WTC11 (cell line): ENCODE data around the gene ERICH6B. TPM values are rescaled to one million over a fixed set of nuclear protein-coding genes. Genes with fewer than 3 reads are reported as not detected.

Experiments used
- ATAC-seq: fragments of 200-7000 bp; cut with Tn5 transposase; 2 replicates; pipeline ENCODE4 v1.10.0; 2021; ENCODE audit warnings: mild to moderate bottlenecking, moderate library complexity
- CTCF ChIA-PET: fragments of 300-600 bp; sonication (Branson Sonifier 250); formaldehyde crosslinking; loops from one replicate; lab custom pipeline; 2021; ENCODE audit warnings: antibody characterized with exemption; lab: Charles Lee
- POLR2A ChIA-PET: fragments of 350-600 bp; sonication (Branson Sonifier 250); formaldehyde crosslinking; loops from one replicate; lab custom pipeline; 2021; ENCODE audit warnings: antibody characterized with exemption; lab: Charles Lee
- DNase-seq: peaks from one replicate; pipeline ENCODE4 v3.0.0; 2021; ENCODE audit warnings: low spot score
- H3K27ac Mint-ChIP-seq: 2 replicates; pipeline ENCODE4 v1.8.0; 2021; ENCODE audit warnings: mixed read lengths
- H3K27me3 Mint-ChIP-seq: 2 replicates; pipeline ENCODE4 v1.8.0; 2021; ENCODE audit warnings: low read depth, mild to moderate bottlenecking, moderate library complexity, mixed read lengths
- H3K36me3 Mint-ChIP-seq: 2 replicates; pipeline ENCODE4 v1.8.0; 2021; ENCODE audit warnings: mixed read lengths
- H3K4me1 Mint-ChIP-seq: 2 replicates; pipeline ENCODE4 v1.8.0; 2022; ENCODE audit warnings: mixed read lengths
- H3K4me3 Mint-ChIP-seq: 2 replicates; pipeline ENCODE4 v1.8.0; 2021; ENCODE audit warnings: mild to moderate bottlenecking, moderate library complexity, mixed read lengths
- H3K9me3 Mint-ChIP-seq: 2 replicates; pipeline ENCODE4 v1.8.0; 2021; ENCODE audit warnings: mixed read lengths
- AR ChIP-seq: fragments of 250-450 bp; sonication (Bioruptor Pico); IDR thresholded peaks from 2 replicates; pipeline ENCODE4 v1.9.0; 2021; ENCODE audit warnings: mild to moderate bottlenecking
- ATF1 ChIP-seq: sonication (generic); formaldehyde crosslinking; IDR thresholded peaks from 2 replicates; pipeline ENCODE4 v1.8.1; 2023; ENCODE audit warnings: mild to moderate bottlenecking, moderate library complexity, missing genetic modification reagents
- CREM ChIP-seq: sonication (generic); formaldehyde crosslinking; IDR thresholded peaks from 2 replicates; pipeline ENCODE4 v1.8.1; 2022; ENCODE audit warnings: mild to moderate bottlenecking, missing genetic modification reagents, moderate library complexity
- E2F1 ChIP-seq: sonication (generic); formaldehyde crosslinking; IDR thresholded peaks from 2 replicates; pipeline ENCODE4 v1.8.0; 2022; ENCODE audit warnings: mild to moderate bottlenecking, missing genetic modification reagents
- ELF4 ChIP-seq: sonication (generic); formaldehyde crosslinking; IDR thresholded peaks from 2 replicates; pipeline ENCODE4 v1.8.1; 2022; ENCODE audit warnings: low read depth, mild to moderate bottlenecking, moderate library complexity, missing genetic modification reagents
- EMX1 ChIP-seq: fragments of 250-450 bp; sonication (Bioruptor Pico); IDR thresholded peaks from 2 replicates; pipeline ENCODE4 v1.8.0; 2021; ENCODE audit warnings: mild to moderate bottlenecking
- ESRRA ChIP-seq: sonication (generic); formaldehyde crosslinking; IDR thresholded peaks from 2 replicates; pipeline ENCODE4 v1.8.1; 2022; ENCODE audit warnings: mild to moderate bottlenecking, missing genetic modification reagents, borderline replicate concordance
- GABPB1 ChIP-seq: sonication (generic); formaldehyde crosslinking; IDR thresholded peaks from 2 replicates; pipeline ENCODE4 v1.8.1; 2023; ENCODE audit warnings: mild to moderate bottlenecking, missing genetic modification reagents
- GTF2I ChIP-seq: fragments of 250-450 bp; sonication (Bioruptor Pico); conservative IDR thresholded peaks from 2 replicates; pipeline ENCODE4 v1.4.0; 2021; ENCODE audit warnings: mild to moderate bottlenecking
- HMGA2 ChIP-seq: fragments of 250-450 bp; sonication (Bioruptor Pico); IDR thresholded peaks from 2 replicates; pipeline ENCODE4 v1.4.0; 2021; ENCODE audit warnings: mild to moderate bottlenecking, moderate library complexity
- IRF1 ChIP-seq: sonication (generic); formaldehyde crosslinking; IDR thresholded peaks from 2 replicates; pipeline ENCODE4 v1.8.0; 2023; ENCODE audit warnings: missing genetic modification reagents
- JUN ChIP-seq: sonication (generic); formaldehyde crosslinking; IDR thresholded peaks from 2 replicates; pipeline ENCODE4 v1.8.0; 2023; ENCODE audit warnings: mild to moderate bottlenecking, missing genetic modification reagents
- KAT7 ChIP-seq: sonication (generic); formaldehyde crosslinking; IDR thresholded peaks from 2 replicates; pipeline ENCODE4 v1.8.1; 2023; ENCODE audit warnings: missing genetic modification reagents, mild to moderate bottlenecking, borderline replicate concordance
- MAX ChIP-seq: sonication (generic); formaldehyde crosslinking; IDR thresholded peaks from 2 replicates; pipeline ENCODE4 v1.8.0; 2022; ENCODE audit warnings: mild to moderate bottlenecking, missing genetic modification reagents
- MXD4 ChIP-seq: fragments of 250-450 bp; sonication (Bioruptor Pico); IDR thresholded peaks from 2 replicates; pipeline ENCODE4 v1.8.0; 2021; ENCODE audit warnings: mild to moderate bottlenecking, moderate library complexity, borderline replicate concordance
- NR3C1 ChIP-seq: sonication (generic); formaldehyde crosslinking; conservative IDR thresholded peaks from 2 replicates; pipeline ENCODE4 v1.8.1; 2023; ENCODE audit warnings: low read depth, mild to moderate bottlenecking, missing genetic modification reagents
- PRRX2 ChIP-seq: fragments of 250-450 bp; sonication (Bioruptor Pico); IDR thresholded peaks from 2 replicates; pipeline ENCODE4 v1.8.0; 2021; ENCODE audit warnings: mild to moderate bottlenecking
- SMAD3 ChIP-seq: sonication (generic); formaldehyde crosslinking; IDR thresholded peaks from 2 replicates; pipeline ENCODE4 v1.8.0; 2022; ENCODE audit warnings: missing genetic modification reagents, mild to moderate bottlenecking, borderline replicate concordance
- SOX15 ChIP-seq: fragments of 250-450 bp; sonication (Bioruptor Pico); IDR thresholded peaks from 2 replicates; pipeline ENCODE4 v1.9.0; 2021; ENCODE audit warnings: mild to moderate bottlenecking
- TP53 ChIP-seq: sonication (generic); formaldehyde crosslinking; IDR thresholded peaks from 2 replicates; pipeline ENCODE4 v1.8.1; 2023; ENCODE audit warnings: mild to moderate bottlenecking, missing genetic modification reagents
- USF1 ChIP-seq: sonication (generic); formaldehyde crosslinking; IDR thresholded peaks from 2 replicates; pipeline ENCODE4 v1.8.0; 2022; ENCODE audit warnings: mild to moderate bottlenecking, missing genetic modification reagents
- ZBTB21 ChIP-seq: sonication (generic); formaldehyde crosslinking; IDR thresholded peaks from 2 replicates; pipeline ENCODE4 v1.8.1; 2023; ENCODE audit warnings: mild to moderate bottlenecking, missing genetic modification reagents, borderline replicate concordance
- ZMAT4 ChIP-seq: fragments of 250-450 bp; sonication (Bioruptor Pico); IDR thresholded peaks from 2 replicates; pipeline ENCODE4 v1.9.0; 2021; ENCODE audit warnings: mild to moderate bottlenecking
- ZNF232 ChIP-seq: sonication (generic); formaldehyde crosslinking; IDR thresholded peaks from 2 replicates; pipeline ENCODE4 v1.8.0; 2022; ENCODE audit warnings: mild to moderate bottlenecking, missing genetic modification reagents
- ZNF416 ChIP-seq: fragments of 250-450 bp; sonication (Bioruptor Pico); IDR thresholded peaks from 2 replicates; pipeline ENCODE4 v1.9.0; 2021; ENCODE audit warnings: mild to moderate bottlenecking, inconsistent platforms
- ZNF532 ChIP-seq: fragments of 250-450 bp; sonication (Bioruptor Pico); IDR thresholded peaks from 2 replicates; pipeline ENCODE4 v1.9.0; 2021; ENCODE audit warnings: mild to moderate bottlenecking, borderline replicate concordance
- total RNA-seq: library from RNA; stranded (reverse); gene quantifications from 3 replicates; pipeline ENCODE4 v1.2.3, GENCODE V29; 2021

ERICH6B gene
- total RNA-seq, 1 experiment from 2014 or later = not detected

- CTCF ChIA-PET = no interaction called here
- DNase-seq = no peak
- POLR2A ChIA-PET = no interaction called here
These were observed 73.7 kb downstream of the ERICH6B start for GRCh38 chr13:45541806-45542205.

GRCh38 chr13:45540864-45541263, 74.7 kb downstream of the ERICH6B start:
- CTCF ChIA-PET = no interaction called here
- Mint-ChIP-seq H3K36me3 (no peaks in the 10 kb centered on the region), H3K9me3 (no peaks in the 10 kb centered on the region), H3K27ac (no peak overlapping the region), H3K4me3 (no peak overlapping the region), H3K4me1 (no peaks in the 10 kb centered on the region), H3K27me3 (no peaks in the 10 kb centered on the region)
- DNase-seq (no peak), ATAC-seq (no peak)
- POLR2A ChIA-PET = no interaction called here
- TF ChIP-seq PRRX2 (CRISPR knock-in tag) (no peak), ESRRA (CRISPR knock-in tag) (no peak), ZNF232 (CRISPR knock-in tag) (no peak), AR (no peak), EMX1 (CRISPR knock-in tag) (no peak), MXD4 (CRISPR knock-in tag) (no peak), CREM (CRISPR knock-in tag) (no peak), GTF2I (CRISPR knock-in tag) (no peak), HMGA2 (CRISPR knock-in tag) (no peak), JUN (CRISPR knock-in tag) (no peak), IRF1 (CRISPR knock-in tag) (no peak), ELF4 (CRISPR knock-in tag) (no peak), ZBTB21 (CRISPR knock-in tag) (no peak), GABPB1 (no peak), ZNF532 (CRISPR knock-in tag) (no peak), MAX (CRISPR knock-in tag) (no peak), SMAD3 (CRISPR knock-in tag) (no peak)

More at GRCh38 chr13:45541806-45542205, 73.7 kb downstream of the ERICH6B start:
- ATAC-seq = no peak
- H3K9me3 Mint-ChIP-seq = no peaks in the 10 kb centered on the region
- TF ChIP-seq E2F1 (CRISPR knock-in tag) (no peak), SOX15 (no peak), USF1 (CRISPR knock-in tag) (no peak), ATF1 (CRISPR knock-in tag) (no peak), CREM (CRISPR knock-in tag) (no peak), TP53 (CRISPR knock-in tag) (no peak), KAT7 (CRISPR knock-in tag) (no peak), NR3C1 (no peak), ZNF416 (CRISPR knock-in tag) (no peak), GABPB1 (no peak), ZMAT4 (CRISPR knock-in tag) (no peak)
- H3K4me3 Mint-ChIP-seq = no peak overlapping the region
- H3K36me3 Mint-ChIP-seq = no peaks in the 10 kb centered on the region
- no peak overlapping the region for H3K27ac Mint-ChIP-seq
- no peaks in the 10 kb centered on the region for H3K4me1 Mint-ChIP-seq
- H3K27me3 Mint-ChIP-seq = no peaks in the 10 kb centered on the region
